Measurements from ENCODE around the gene HDGFL2.

The HDGFL2 gene

DNA sequence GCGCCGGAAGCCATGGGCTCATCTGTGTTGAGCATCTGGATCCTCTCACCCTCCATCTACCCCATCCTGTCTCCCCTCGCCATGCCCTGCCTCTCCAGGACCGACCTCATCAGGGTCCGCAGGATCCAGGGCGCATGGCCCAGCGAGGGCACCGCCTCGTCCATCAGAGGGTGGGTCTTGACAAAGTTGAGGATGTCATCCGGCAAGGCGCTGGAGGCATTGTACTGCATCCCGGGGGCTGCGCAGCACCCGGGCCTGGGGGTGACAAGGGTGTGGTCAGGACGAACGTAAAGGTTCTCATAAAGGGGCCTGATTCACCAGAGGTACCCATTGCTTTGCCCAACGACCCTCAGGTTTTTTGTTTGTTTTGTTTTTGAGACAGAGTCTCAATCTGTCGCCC, 77.9 kb downstream of the HDGFL2 start:
- Histone ChIP-seq H3K9ac (no peak overlapping the region), H3K4me3 (IDR thresholded peaks at IDR 0.05; ENCODE audit: insufficient read depth, low read depth, low read length) (no peak overlapping the region), H3K79me2 (ENCODE audit: insufficient read depth, low read depth) (no peaks in the 10 kb centered on the region), H3K36me3 (ENCODE audit: insufficient read depth) (no peaks in the 10 kb centered on the region), H3K4me2 (no peak overlapping the region), H3K4me1 (ENCODE audit: low read depth, poor library complexity, severe bottlenecking) (no peaks in the 10 kb centered on the region), H3K27ac (no peak overlapping the region), H3K27me3 (ENCODE audit: insufficient read depth, low read depth) (peaks cover 58% of the 10 kb centered on the region), H4K20me1 (ENCODE audit: insufficient read depth) (no peaks in the 10 kb centered on the region), H2AFZ (ENCODE audit: low read depth) (no peak overlapping the region)
- TF ChIP-seq CTCF (conservative IDR thresholded peaks at IDR 0.05; ENCODE audit: low read depth, low read length) = no peak

DNA sequence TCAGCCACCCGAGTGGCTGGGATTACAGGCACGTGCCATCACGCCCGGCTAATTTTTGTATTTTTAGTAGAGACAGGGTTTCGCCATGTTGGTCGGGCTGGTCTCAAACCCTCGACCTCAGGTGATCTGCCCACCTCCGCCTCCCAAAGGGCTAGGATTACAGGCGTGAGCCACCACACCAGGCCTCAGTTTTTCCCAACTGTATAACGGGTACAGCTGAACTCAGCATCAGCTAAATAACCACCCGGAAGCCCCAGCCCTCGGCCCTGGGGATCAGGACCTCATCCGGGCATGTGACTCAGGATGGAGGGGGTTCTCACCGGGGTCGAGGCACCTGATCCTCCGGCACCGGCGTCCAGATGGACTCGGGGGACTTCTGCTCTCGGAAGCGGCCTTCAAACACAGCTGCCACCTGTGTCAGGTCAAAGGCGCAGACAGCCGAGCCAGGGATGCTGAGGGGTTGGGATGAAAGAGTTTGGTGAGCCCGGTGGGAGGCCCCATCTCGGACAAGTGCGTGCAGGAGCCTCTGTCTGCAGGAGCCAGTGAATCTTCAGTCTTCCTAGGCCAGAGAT, 78.5 kb downstream of the HDGFL2 start:
- H3K79me2 ChIP-seq (ENCODE audit: insufficient read depth, low read depth) = no peaks in the 10 kb centered on the region
- no peak overlapping the region for H3K4me3 ChIP-seq (IDR thresholded peaks at IDR 0.05; ENCODE audit: insufficient read depth, low read depth, low read length)
- H3K4me2 ChIP-seq = no peak overlapping the region
- H3K36me3 ChIP-seq (ENCODE audit: insufficient read depth) = no peaks in the 10 kb centered on the region
- H2AFZ ChIP-seq (ENCODE audit: low read depth) = no peak overlapping the region
- H3K9ac ChIP-seq = no peak overlapping the region
- TF ChIP-seq CTCF (conservative IDR thresholded peaks at IDR 0.05; ENCODE audit: low read depth, low read length) = no peak
- no peaks in the 10 kb centered on the region for H4K20me1 ChIP-seq (ENCODE audit: insufficient read depth)
- H3K27ac ChIP-seq = no peak overlapping the region
- peaks cover 58% of the 10 kb centered on the region for H3K27me3 ChIP-seq (ENCODE audit: insufficient read depth, low read depth)
- no peaks in the 10 kb centered on the region for H3K4me1 ChIP-seq (ENCODE audit: low read depth, poor library complexity, severe bottlenecking)
